ENCODE results near the gene FHIT.

- no peak for TF ChIP-seq CTCF (IDR thresholded peaks at IDR 0.05; ENCODE audit: low read depth, low read length, missing input control)
- no peak for TF ChIP-seq JUND (IDR thresholded peaks at IDR 0.05)
- TF ChIP-seq RAD21 (IDR thresholded peaks at IDR 0.05), result no peak
- TF ChIP-seq MAX (IDR thresholded peaks at IDR 0.05), result no peak
- TF ChIP-seq TAF1 (conservative IDR thresholded peaks at IDR 0.05), result no peak
- no peak for TF ChIP-seq EGR1 (IDR thresholded peaks at IDR 0.05; ENCODE audit: low read depth in 2 of 2)
- TF ChIP-seq YY1 (IDR thresholded peaks at IDR 0.05), result no peak
- TF ChIP-seq ATF3 (IDR thresholded peaks at IDR 0.05), result no peak
- no peak for TF ChIP-seq FOXA1 (IDR thresholded peaks at IDR 0.05)
- no peak for TF ChIP-seq NR2F2 (IDR thresholded peaks at IDR 0.05)
Measured at GRCh38 chr3:60461267-60461666, 790.0 kb downstream of the FHIT start.

All from liver (tissue), 3 donors.